ENCODE measurements around the gene SLC26A2. TPM values are rescaled to one million over a fixed set of nuclear protein-coding genes. Genes with fewer than 3 reads are reported as not detected.
"Not testable (repeated sequence)": the region's sequence is repeated elsewhere in the genome, so short reads cannot be mapped to it uniquely, and the experiment has no call there.

The SLC26A2 gene
- total RNA-seq, 1 donor from 2014 or later: 7.7 TPM

- H3K4me3 Mint-ChIP-seq (ENCODE audit: low read depth): no peak overlapping the region
- H3K9me3 Mint-ChIP-seq: no peaks in the 10 kb centered on the region
- H3K27me3 Mint-ChIP-seq (ENCODE audit: low read depth): no peaks in the 10 kb centered on the region
- no peak overlapping the region for H3K27ac Mint-ChIP-seq
- peaks cover 13% of the 10 kb centered on the region for H3K4me1 Mint-ChIP-seq (ENCODE audit: low read depth)
- no peaks in the 10 kb centered on the region for H3K36me3 Mint-ChIP-seq (ENCODE audit: low read depth)
- intact Hi-C loops (cut with micrococcal nuclease): loop anchor here (1.0 kb wide), 1 partner anchor 18 kb away; no protein-coding TSS in a partner anchor
- DNase-seq (ENCODE audit: low spot score): no peak
These were observed 19.5 kb upstream of the SLC26A2 start for GRCh38 chr5:149940941-149941644.

GRCh38 chr5:149941795-149942194, 18.8 kb upstream of the SLC26A2 start:
- peaks cover 5% of the 10 kb centered on the region for H3K27me3 Mint-ChIP-seq (ENCODE audit: low read depth)
- no peak overlapping the region for H3K27ac Mint-ChIP-seq
- H3K4me1 Mint-ChIP-seq (ENCODE audit: low read depth): peaks cover 13% of the 10 kb centered on the region
- no peak overlapping the region for H3K4me3 Mint-ChIP-seq (ENCODE audit: low read depth)
- no peaks in the 10 kb centered on the region for H3K9me3 Mint-ChIP-seq
- DNase-seq (ENCODE audit: low spot score): no peak
- no peaks in the 10 kb centered on the region for H3K36me3 Mint-ChIP-seq (ENCODE audit: low read depth)
- intact Hi-C loops (cut with micrococcal nuclease): no loop called here

- H3K4me1 Mint-ChIP-seq (ENCODE audit: low read depth): peaks cover 13% of the 10 kb centered on the region
- no peaks in the 10 kb centered on the region for H3K9me3 Mint-ChIP-seq
- no peak for DNase-seq (ENCODE audit: low spot score)
- intact Hi-C loops (cut with micrococcal nuclease): no loop called here
- H3K27me3 Mint-ChIP-seq (ENCODE audit: low read depth): peaks cover 5% of the 10 kb centered on the region
- H3K4me3 Mint-ChIP-seq (ENCODE audit: low read depth): no peak overlapping the region
- H3K27ac Mint-ChIP-seq: no peak overlapping the region
- H3K36me3 Mint-ChIP-seq (ENCODE audit: low read depth): no peaks in the 10 kb centered on the region
These were observed 18.4 kb upstream of the SLC26A2 start for GRCh38 chr5:149942199-149942598.

DNA sequence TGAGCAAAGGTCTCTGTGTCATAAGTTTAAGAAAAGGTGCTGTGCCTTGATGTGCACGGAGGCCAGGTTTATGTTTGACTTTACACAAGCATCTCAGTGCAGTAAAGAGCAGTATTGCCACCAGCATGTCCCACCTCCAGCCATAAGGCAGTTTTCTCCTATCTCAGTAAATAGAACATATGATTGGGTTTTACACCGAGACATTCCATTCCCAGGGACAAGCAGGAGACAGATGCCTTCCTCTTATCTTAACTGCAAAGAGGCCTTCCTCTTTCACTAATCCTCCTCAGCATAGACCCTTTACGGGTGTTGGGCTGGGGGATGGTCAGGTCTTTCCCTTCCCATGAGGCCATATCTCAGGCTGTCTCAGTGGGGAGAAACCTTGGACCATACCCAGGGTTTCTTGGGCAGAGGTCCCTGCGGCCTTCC, 17.8 kb upstream of the SLC26A2 start:
- intact Hi-C loops (cut with micrococcal nuclease); H3K4me3 Mint-ChIP-seq (ENCODE audit: low read depth); DNase-seq (ENCODE audit: low spot score); H3K27ac Mint-ChIP-seq; H3K36me3 Mint-ChIP-seq (ENCODE audit: low read depth); H3K27me3 Mint-ChIP-seq (ENCODE audit: low read depth); H3K9me3 Mint-ChIP-seq: not testable (repeated sequence)
- H3K4me1 Mint-ChIP-seq (ENCODE audit: low read depth): peaks cover 13% of the 10 kb centered on the region

DNA sequence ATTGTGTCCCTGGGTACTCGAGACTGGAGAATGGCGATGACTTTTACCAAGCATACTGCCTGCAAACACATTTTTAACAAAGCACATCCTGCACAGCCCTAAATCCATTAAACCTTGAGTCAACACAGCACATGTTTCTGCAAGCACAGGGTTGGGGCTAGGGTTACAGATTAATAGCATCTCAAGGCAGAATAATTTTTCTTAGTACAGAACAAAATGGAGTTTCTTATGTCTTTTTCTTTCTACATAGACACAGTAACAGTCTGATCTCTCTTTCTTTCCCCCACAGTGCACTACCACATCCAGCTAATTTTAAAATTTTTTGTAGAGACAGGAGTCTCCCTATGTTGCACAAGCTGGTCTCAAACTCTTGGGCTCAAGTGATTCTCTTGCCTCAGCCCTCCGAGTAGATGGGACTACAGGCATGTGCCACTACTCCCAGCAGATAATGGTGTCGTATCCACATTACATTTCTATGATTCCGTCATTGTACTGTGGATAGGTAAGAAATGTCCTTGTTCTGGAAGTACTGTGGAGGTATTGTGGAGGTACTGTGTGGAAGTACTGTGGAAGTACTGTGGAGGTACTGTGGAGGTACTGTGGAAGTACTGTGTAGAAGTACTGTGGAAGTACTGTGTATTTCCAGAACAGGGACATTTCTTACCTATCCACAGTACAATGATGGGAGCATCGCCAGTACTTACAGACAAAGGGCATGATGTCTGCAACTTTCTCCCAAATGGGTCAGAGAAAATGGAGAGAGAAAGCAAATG, 17.2 kb upstream of the SLC26A2 start:
- H3K36me3 Mint-ChIP-seq (ENCODE audit: low read depth); intact Hi-C loops (cut with micrococcal nuclease); DNase-seq (ENCODE audit: low spot score); H3K4me3 Mint-ChIP-seq (ENCODE audit: low read depth); H3K9me3 Mint-ChIP-seq; H3K27me3 Mint-ChIP-seq (ENCODE audit: low read depth); H3K27ac Mint-ChIP-seq: not testable (repeated sequence)
- H3K4me1 Mint-ChIP-seq (ENCODE audit: low read depth): peaks cover 13% of the 10 kb centered on the region

- H3K27ac Mint-ChIP-seq: no peak within 1 kb of the TSS
- intact Hi-C loops (cut with micrococcal nuclease): no loop called here
- H3K9me3 Mint-ChIP-seq: no peaks in the 10 kb centered on the region
- no peak for DNase-seq (ENCODE audit: low spot score)
- peaks cover 12% of the 10 kb centered on the region for H3K27me3 Mint-ChIP-seq (ENCODE audit: low read depth)
- H3K4me3 Mint-ChIP-seq (ENCODE audit: low read depth): no peak within 1 kb of the TSS
- peaks cover 6% of the 10 kb centered on the region for H3K4me1 Mint-ChIP-seq (ENCODE audit: low read depth)
- no peaks in the 10 kb centered on the region for H3K36me3 Mint-ChIP-seq (ENCODE audit: low read depth)
These were observed 15.9 kb upstream of the SLC26A2 start, which contains the start of gene PDE6A for GRCh38 chr5:149944666-149945065. PDE6A (minus strand) TSS chr5:149944793; CDS start chr5:149944673, 120 bp downstream.

DNA sequence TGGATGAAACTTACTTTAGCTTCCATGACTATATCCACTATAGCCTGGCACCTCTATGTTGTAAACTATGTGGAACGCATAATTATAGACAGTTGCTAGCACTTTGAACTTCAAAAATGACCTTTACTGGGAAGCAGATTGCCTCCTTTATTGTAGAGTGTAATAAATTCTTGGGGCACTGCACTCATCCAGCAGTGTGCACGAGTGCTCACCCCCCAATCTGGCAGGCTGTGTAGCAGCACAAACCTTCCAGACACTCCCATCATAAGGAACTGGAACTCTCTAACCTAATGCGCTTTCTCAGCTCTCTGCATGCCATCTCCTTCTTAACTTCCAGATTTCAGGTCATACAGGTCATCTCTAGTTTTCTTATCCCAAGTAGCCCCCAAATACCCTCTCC, 14.4 kb upstream of the SLC26A2 start:
- DNase-seq (ENCODE audit: low spot score): no peak
- Mint-ChIP-seq H3K27me3 (ENCODE audit: low read depth) (peaks cover 15% of the 10 kb centered on the region), H3K36me3 (ENCODE audit: low read depth) (no peaks in the 10 kb centered on the region), H3K27ac (no peak overlapping the region), H3K9me3 (no peaks in the 10 kb centered on the region), H3K4me3 (ENCODE audit: low read depth) (no peak overlapping the region), H3K4me1 (ENCODE audit: low read depth) (no peaks in the 10 kb centered on the region)
- intact Hi-C loops (cut with micrococcal nuclease): no loop called here

GRCh38 chr5:149948993-149949392, 11.6 kb upstream of the SLC26A2 start:
- H3K27me3 Mint-ChIP-seq (ENCODE audit: low read depth): peaks cover 20% of the 10 kb centered on the region

GRCh38 chr5:149951138-149951749, 9.3 kb upstream of the SLC26A2 start:
- Mint-ChIP-seq H3K9me3 (no peaks in the 10 kb centered on the region), H3K4me3 (ENCODE audit: low read depth) (no peak overlapping the region), H3K27me3 (ENCODE audit: low read depth) (peaks cover 20% of the 10 kb centered on the region), H3K27ac (no peak overlapping the region), H3K4me1 (ENCODE audit: low read depth) (no peaks in the 10 kb centered on the region), H3K36me3 (ENCODE audit: low read depth) (no peaks in the 10 kb centered on the region)
- DNase-seq (ENCODE audit: low spot score): no peak
- intact Hi-C loops (cut with micrococcal nuclease): no loop called here

More at GRCh38 chr5:149948993-149949392, 11.6 kb upstream of the SLC26A2 start:
- H3K27ac Mint-ChIP-seq: no peak overlapping the region
- intact Hi-C loops (cut with micrococcal nuclease): no loop called here
- no peaks in the 10 kb centered on the region for H3K9me3 Mint-ChIP-seq
- no peaks in the 10 kb centered on the region for H3K4me1 Mint-ChIP-seq (ENCODE audit: low read depth)
- no peak for DNase-seq (ENCODE audit: low spot score)
- H3K36me3 Mint-ChIP-seq (ENCODE audit: low read depth): no peaks in the 10 kb centered on the region
- no peak overlapping the region for H3K4me3 Mint-ChIP-seq (ENCODE audit: low read depth)

GRCh38 chr5:149953436-149954121, 7.0 kb upstream of the SLC26A2 start:
- intact Hi-C loops (cut with micrococcal nuclease): no loop called here
- H3K9me3 Mint-ChIP-seq: no peaks in the 10 kb centered on the region
- no peaks in the 10 kb centered on the region for H3K4me1 Mint-ChIP-seq (ENCODE audit: low read depth)
- H3K36me3 Mint-ChIP-seq (ENCODE audit: low read depth): no peaks in the 10 kb centered on the region
- DNase-seq (ENCODE audit: low spot score): no peak
- H3K4me3 Mint-ChIP-seq (ENCODE audit: low read depth): no peak overlapping the region
- no peak overlapping the region for H3K27ac Mint-ChIP-seq
- peaks cover 12% of the 10 kb centered on the region for H3K27me3 Mint-ChIP-seq (ENCODE audit: low read depth)

- no peak overlapping the region for H3K27ac Mint-ChIP-seq
- no peaks in the 10 kb centered on the region for H3K9me3 Mint-ChIP-seq
- H3K36me3 Mint-ChIP-seq (ENCODE audit: low read depth): no peaks in the 10 kb centered on the region
- H3K27me3 Mint-ChIP-seq (ENCODE audit: low read depth): peaks cover 8% of the 10 kb centered on the region
- H3K4me3 Mint-ChIP-seq (ENCODE audit: low read depth): no peak overlapping the region
- H3K4me1 Mint-ChIP-seq (ENCODE audit: low read depth): peaks cover 11% of the 10 kb centered on the region
- intact Hi-C loops (cut with micrococcal nuclease): no loop called here
- DNase-seq (ENCODE audit: low spot score): no peak
These were observed 5.8 kb upstream of the SLC26A2 start for GRCh38 chr5:149954798-149955197.

DNA sequence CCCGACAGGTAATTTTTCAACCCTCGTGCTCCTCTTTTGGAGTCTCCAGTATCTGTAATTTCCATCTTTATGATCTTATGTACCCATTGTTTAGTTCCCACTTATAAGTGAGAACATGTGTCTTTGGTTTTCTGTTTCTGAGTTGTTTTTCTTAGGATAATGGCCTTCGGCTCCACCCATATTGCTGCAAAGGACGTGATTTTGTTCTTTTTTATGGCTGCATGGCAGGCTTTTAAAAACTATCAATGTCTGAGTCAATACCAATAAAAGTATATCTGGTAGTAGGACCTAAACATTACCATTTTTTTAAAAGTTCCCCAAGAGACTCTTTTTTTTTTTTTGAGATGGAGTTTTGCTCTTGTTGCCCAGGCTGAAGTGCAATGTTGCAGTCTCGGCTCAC, 3.9 kb upstream of the SLC26A2 start:
- intact Hi-C loops (cut with micrococcal nuclease): no loop called here
- Mint-ChIP-seq H3K27ac (no peak overlapping the region), H3K36me3 (ENCODE audit: low read depth) (no peaks in the 10 kb centered on the region), H3K4me1 (ENCODE audit: low read depth) (peaks cover 21% of the 10 kb centered on the region), H3K4me3 (ENCODE audit: low read depth) (no peak overlapping the region), H3K9me3 (no peaks in the 10 kb centered on the region), H3K27me3 (ENCODE audit: low read depth) (peaks cover 4% of the 10 kb centered on the region)
- DNase-seq (ENCODE audit: low spot score): no peak

Measured in activated T-helper 2 cell treated with anti-CD3 and anti-CD28 coated beads, Interferon-gamma antibody, Interleukin-2, Interleukin-4, amounts not matched to agents 10 μg/mL and 5 μg/mL and 100 μg/mL, durations not matched to agents 14 hours and 24 hours and 36 hours (primary cell).